ENCODE measurements around the gene HTR5A.
A peak's percentile ranks its signal among the peaks of the same experiment; 100 is the strongest.

Gene HTR5A

GRCh38 chr7:155043756-155044155 lies 26.4 kb upstream of the HTR5A start:
- no peak overlapping the region for H3K4me3 ChIP-seq (ENCODE audit: low read length)
- no peak for DNase-seq (ENCODE audit: low read depth)
- no peak for TF ChIP-seq CTCF (conservative IDR thresholded peaks at IDR 0.05; ENCODE audit: low read depth, low read length)

GRCh38 chr7:155048006-155048405 lies 22.1 kb upstream of the HTR5A start:
- TF ChIP-seq CTCF (conservative IDR thresholded peaks at IDR 0.05; ENCODE audit: low read depth, low read length) = no peak
- no peak overlapping the region for H3K4me3 ChIP-seq (ENCODE audit: low read length)
- DNase-seq (ENCODE audit: low read depth) = no peak

- H3K4me3 ChIP-seq (ENCODE audit: low read length) = no peak overlapping the region
- TF ChIP-seq CTCF (conservative IDR thresholded peaks at IDR 0.05; ENCODE audit: low read depth, low read length) = no peak
- no peak for DNase-seq (ENCODE audit: low read depth)
Observed at GRCh38 chr7:155051355-155051754, 18.8 kb upstream of the HTR5A start.

- peak; percentile 11 for DNase-seq (ENCODE audit: low read depth)
- TF ChIP-seq CTCF (conservative IDR thresholded peaks at IDR 0.05; ENCODE audit: low read depth, low read length) = no peak
- no peak overlapping the region for H3K4me3 ChIP-seq (ENCODE audit: low read length)
Observed at GRCh38 chr7:155053002-155053401, 17.1 kb upstream of the HTR5A start.

- DNase-seq (ENCODE audit: low read depth) = no peak
- no peak for TF ChIP-seq CTCF (conservative IDR thresholded peaks at IDR 0.05; ENCODE audit: low read depth, low read length)
- H3K4me3 ChIP-seq (ENCODE audit: low read length) = no peak overlapping the region
Observed at GRCh38 chr7:155054761-155055160, 15.4 kb upstream of the HTR5A start.

- H3K4me3 ChIP-seq (ENCODE audit: low read length) = no peak overlapping the region
- DNase-seq (ENCODE audit: low read depth) = no peak
- no peak for TF ChIP-seq CTCF (conservative IDR thresholded peaks at IDR 0.05; ENCODE audit: low read depth, low read length)
Observed at GRCh38 chr7:155057076-155057475, 13.0 kb upstream of the HTR5A start.

- H3K4me3 ChIP-seq (ENCODE audit: low read length) = no peak overlapping the region
- no peak for DNase-seq (ENCODE audit: low read depth)
- no peak for TF ChIP-seq CTCF (conservative IDR thresholded peaks at IDR 0.05; ENCODE audit: low read depth, low read length)
Observed at GRCh38 chr7:155058896-155059295, 11.2 kb upstream of the HTR5A start.
